ENCODE results near the gene KIF19. TPM values are rescaled to one million over a fixed set of nuclear protein-coding genes. Genes with fewer than 3 reads are reported as not detected.

The KIF19 gene
- total RNA-seq, 1 experiment from 2014 or later, result 0.15 TPM

DNA sequence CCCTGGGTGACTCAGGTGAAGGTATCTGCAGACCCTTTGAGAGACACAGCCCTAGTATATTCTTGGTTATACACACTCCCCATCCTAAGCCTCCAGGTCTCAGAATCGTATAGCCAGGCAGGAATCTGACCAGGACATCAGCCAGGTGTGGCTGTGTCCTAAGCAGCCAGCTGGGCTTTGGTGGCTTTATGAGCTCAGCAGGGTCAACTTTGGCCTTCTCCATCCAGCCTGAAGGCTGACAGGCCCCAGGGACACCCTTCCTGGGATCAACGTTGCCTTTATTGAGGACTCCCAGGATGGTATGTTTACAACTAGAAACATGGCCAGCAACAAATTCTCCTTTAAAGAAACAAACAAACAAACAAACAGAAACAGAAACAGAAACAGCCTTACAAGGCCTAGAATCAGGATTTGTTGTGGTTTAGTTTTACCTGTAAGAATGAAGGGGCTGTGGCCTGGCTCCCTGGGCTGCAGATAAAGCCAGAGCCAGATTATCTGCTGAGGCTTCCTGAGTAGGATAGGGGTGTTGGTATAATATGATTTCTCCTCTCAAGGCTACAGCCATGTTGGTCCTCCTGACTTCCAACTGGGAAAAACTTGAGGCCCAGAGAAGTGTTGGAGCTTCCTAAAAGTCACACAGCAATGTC lies 8.5 kb downstream of the KIF19 start:
- Histone ChIP-seq H3K9ac (ENCODE audit: low read length) (no peak overlapping the region), H4K20me1 (ENCODE audit: insufficient read depth) (no peaks in the 10 kb centered on the region), H3K36me3 (ENCODE audit: control insufficient read depth in 1 of 2, insufficient read depth in 2 of 2, low read length in 2 of 2) (no peaks in the 10 kb centered on the region), H3K9me3 (ENCODE audit: control insufficient read depth in 1 of 2, insufficient read depth in 1 of 2, low read depth in 1 of 2, low read length in 2 of 2) (no peaks in the 10 kb centered on the region), H3K27ac (ENCODE audit: low read depth, low read length) (no peak overlapping the region), H3K9me2 (ENCODE audit: insufficient read depth) (no peaks in the 10 kb centered on the region), H3K4me1 (ENCODE audit: control insufficient read depth in 1 of 2, insufficient read depth in 2 of 2, low read length in 2 of 2) (no peaks in the 10 kb centered on the region), H2AFZ (ENCODE audit: low read depth, low read length, poor library complexity, severe bottlenecking) (no peak overlapping the region), H3K27me3 (ENCODE audit: insufficient read depth, low read length) (no peaks in the 10 kb centered on the region; the same call in 1 of the 2 replicates), H3K79me2 (ENCODE audit: insufficient read depth, low read length) (no peaks in the 10 kb centered on the region), H3K4me2 (ENCODE audit: low read length) (no peak overlapping the region), H3K4me3 (replicated peaks in 1 of 2; ENCODE audit: low read depth in 1 of 2, low read length in 2 of 2) (no peak overlapping the region)
- ChIA-PET POLR2A (no interaction called here), CTCF (no interaction called here), RAD21 (ENCODE audit: low non-redundant PET in 1 of 2, low total read pairs in 2 of 2, uncharacterized antibody in 2 of 2, unreplicated experiment in 2 of 2) (no interaction called here)
- TF ChIP-seq ELF1 (IDR thresholded peaks at IDR 0.05; ENCODE audit: borderline replicate concordance, low read depth) (no peak), FOSL1 (IDR thresholded peaks at IDR 0.05; ENCODE audit: low read depth) (no peak), TCF7L2 (IDR thresholded peaks at IDR 0.05; ENCODE audit: borderline replicate concordance, extremely low read depth, insufficient read depth, insufficient read length) (no peak)
- TF ChIP-seq, protein P1, sequence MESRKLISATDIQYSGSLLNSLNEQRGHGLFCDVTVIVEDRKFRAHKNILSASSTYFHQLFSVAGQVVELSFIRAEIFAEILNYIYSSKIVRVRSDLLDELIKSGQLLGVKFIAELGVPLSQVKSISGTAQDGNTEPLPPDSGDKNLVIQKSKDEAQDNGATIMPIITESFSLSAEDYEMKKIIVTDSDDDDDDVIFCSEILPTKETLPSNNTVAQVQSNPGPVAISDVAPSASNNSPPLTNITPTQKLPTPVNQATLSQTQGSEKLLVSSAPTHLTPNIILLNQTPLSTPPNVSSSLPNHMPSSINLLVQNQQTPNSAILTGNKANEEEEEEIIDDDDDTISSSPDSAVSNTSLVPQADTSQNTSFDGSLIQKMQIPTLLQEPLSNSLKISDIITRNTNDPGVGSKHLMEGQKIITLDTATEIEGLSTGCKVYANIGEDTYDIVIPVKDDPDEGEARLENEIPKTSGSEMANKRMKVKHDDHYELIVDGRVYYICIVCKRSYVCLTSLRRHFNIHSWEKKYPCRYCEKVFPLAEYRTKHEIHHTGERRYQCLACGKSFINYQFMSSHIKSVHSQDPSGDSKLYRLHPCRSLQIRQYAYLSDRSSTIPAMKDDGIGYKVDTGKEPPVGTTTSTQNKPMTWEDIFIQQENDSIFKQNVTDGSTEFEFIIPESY (IDR thresholded peaks at IDR 0.05; ENCODE audit: extremely low read depth, insufficient replicate concordance, low read length), result no peak
- intact Hi-C loops (cut with micrococcal nuclease), result no loop called here
- DNase-seq (ENCODE audit: low read depth, low spot score), result no peak
- BruUV-seq (replicated peaks), result no TSS peak
- ATAC-seq, result no peak

DNA sequence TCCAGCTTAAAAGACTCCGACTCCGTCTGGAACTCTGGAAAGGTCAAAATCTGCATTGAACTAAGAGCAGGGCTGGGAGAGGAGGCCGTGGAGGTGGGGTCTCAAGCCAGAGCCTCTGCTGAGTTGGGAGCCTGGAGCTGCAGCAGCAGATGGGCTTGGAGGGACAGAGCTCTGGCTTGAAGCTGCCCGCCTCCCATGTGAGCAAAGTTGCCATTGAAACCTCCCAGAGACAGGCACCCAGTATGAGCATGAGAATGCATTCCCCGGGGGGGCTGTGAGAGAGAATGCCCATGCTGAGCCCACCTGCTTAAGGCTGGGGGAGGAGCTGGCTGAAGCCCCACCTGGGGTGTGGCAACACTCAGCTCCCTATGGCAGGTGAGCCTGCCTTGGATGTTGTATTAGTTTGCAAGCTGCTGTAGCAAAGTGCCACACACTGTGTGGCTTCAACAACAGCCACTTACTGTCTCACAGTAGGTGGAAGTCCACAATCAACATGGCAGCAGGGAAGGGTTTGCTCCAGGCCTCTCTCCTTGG lies 9.6 kb downstream of the KIF19 start:
- Histone ChIP-seq H3K27ac (ENCODE audit: low read depth, low read length) (no peak overlapping the region), H3K9me2 (ENCODE audit: insufficient read depth) (no peaks in the 10 kb centered on the region), H3K4me1 (ENCODE audit: control insufficient read depth in 1 of 2, insufficient read depth in 2 of 2, low read length in 2 of 2) (no peaks in the 10 kb centered on the region), H2AFZ (ENCODE audit: low read depth, low read length, poor library complexity, severe bottlenecking) (no peak overlapping the region), H3K9me3 (ENCODE audit: control insufficient read depth in 1 of 2, insufficient read depth in 1 of 2, low read depth in 1 of 2, low read length in 2 of 2) (no peaks in the 10 kb centered on the region), H3K79me2 (ENCODE audit: insufficient read depth, low read length) (no peaks in the 10 kb centered on the region), H3K9ac (ENCODE audit: low read length) (no peak overlapping the region), H4K20me1 (ENCODE audit: insufficient read depth) (no peaks in the 10 kb centered on the region), H3K27me3 (ENCODE audit: insufficient read depth, low read length) (no peaks in the 10 kb centered on the region; the same call in 1 of the 2 replicates), H3K4me3 (replicated peaks in 1 of 2; ENCODE audit: low read depth in 1 of 2, low read length in 2 of 2) (no peak overlapping the region), H3K36me3 (ENCODE audit: control insufficient read depth in 1 of 2, insufficient read depth in 2 of 2, low read length in 2 of 2) (no peaks in the 10 kb centered on the region), H3K4me2 (ENCODE audit: low read length) (no peak overlapping the region)
- no peak for ATAC-seq
- RAD21 ChIA-PET (ENCODE audit: low non-redundant PET in 1 of 2, low total read pairs in 2 of 2, uncharacterized antibody in 2 of 2, unreplicated experiment in 2 of 2), result no interaction called here
- intact Hi-C loops (cut with micrococcal nuclease), result no loop called here
- BruUV-seq (replicated peaks), result no TSS peak
- CTCF ChIA-PET, result no interaction called here
- POLR2A ChIA-PET, result no interaction called here
- DNase-seq (ENCODE audit: low read depth, low spot score), result no peak
- no peak for TF ChIP-seq POLR2AphosphoS5 (IDR thresholded peaks at IDR 0.05; ENCODE audit: low read depth, low read length)
- TF ChIP-seq, protein P2, sequence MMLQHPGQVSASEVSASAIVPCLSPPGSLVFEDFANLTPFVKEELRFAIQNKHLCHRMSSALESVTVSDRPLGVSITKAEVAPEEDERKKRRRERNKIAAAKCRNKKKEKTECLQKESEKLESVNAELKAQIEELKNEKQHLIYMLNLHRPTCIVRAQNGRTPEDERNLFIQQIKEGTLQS (IDR thresholded peaks at IDR 0.05), result no peak
- no peak for TF ChIP-seq SIN3A (IDR thresholded peaks at IDR 0.05; ENCODE audit: low read depth)
- no peak for TF ChIP-seq EGR1 (IDR thresholded peaks at IDR 0.05; ENCODE audit: low read depth)
- no peak for TF ChIP-seq FOSL1 (IDR thresholded peaks at IDR 0.05; ENCODE audit: low read depth)
- TF ChIP-seq, protein P3, sequence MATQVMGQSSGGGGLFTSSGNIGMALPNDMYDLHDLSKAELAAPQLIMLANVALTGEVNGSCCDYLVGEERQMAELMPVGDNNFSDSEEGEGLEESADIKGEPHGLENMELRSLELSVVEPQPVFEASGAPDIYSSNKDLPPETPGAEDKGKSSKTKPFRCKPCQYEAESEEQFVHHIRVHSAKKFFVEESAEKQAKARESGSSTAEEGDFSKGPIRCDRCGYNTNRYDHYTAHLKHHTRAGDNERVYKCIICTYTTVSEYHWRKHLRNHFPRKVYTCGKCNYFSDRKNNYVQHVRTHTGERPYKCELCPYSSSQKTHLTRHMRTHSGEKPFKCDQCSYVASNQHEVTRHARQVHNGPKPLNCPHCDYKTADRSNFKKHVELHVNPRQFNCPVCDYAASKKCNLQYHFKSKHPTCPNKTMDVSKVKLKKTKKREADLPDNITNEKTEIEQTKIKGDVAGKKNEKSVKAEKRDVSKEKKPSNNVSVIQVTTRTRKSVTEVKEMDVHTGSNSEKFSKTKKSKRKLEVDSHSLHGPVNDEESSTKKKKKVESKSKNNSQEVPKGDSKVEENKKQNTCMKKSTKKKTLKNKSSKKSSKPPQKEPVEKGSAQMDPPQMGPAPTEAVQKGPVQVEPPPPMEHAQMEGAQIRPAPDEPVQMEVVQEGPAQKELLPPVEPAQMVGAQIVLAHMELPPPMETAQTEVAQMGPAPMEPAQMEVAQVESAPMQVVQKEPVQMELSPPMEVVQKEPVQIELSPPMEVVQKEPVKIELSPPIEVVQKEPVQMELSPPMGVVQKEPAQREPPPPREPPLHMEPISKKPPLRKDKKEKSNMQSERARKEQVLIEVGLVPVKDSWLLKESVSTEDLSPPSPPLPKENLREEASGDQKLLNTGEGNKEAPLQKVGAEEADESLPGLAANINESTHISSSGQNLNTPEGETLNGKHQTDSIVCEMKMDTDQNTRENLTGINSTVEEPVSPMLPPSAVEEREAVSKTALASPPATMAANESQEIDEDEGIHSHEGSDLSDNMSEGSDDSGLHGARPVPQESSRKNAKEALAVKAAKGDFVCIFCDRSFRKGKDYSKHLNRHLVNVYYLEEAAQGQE (IDR thresholded peaks at IDR 0.05; ENCODE audit: low read depth), result no peak
- TF ChIP-seq, protein P4, sequence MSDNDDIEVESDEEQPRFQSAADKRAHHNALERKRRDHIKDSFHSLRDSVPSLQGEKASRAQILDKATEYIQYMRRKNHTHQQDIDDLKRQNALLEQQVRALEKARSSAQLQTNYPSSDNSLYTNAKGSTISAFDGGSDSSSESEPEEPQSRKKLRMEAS (IDR thresholded peaks at IDR 0.05), result no peak
- TF ChIP-seq, protein P1 (IDR thresholded peaks at IDR 0.05; ENCODE audit: extremely low read depth, insufficient replicate concordance, low read length), result no peak
